Caco-2 (cell line): ENCODE results near the gene INPPL1. TPM values are rescaled to one million over a fixed set of nuclear protein-coding genes. Genes with fewer than 3 reads are reported as not detected.

Experiments used
- BruUV-seq: library from RNA; stranded (reverse); fragments of 400-500 nt; replicated peaks from 2 replicates; lab custom pipeline; 2021; lab: Mats Ljungman, UMichigan
- CTCF ChIA-PET: fragments of 300-600 bp; sonication (Branson Sonifier 250); formaldehyde crosslinking; loops from one replicate; lab custom pipeline; 2022; ENCODE audit warnings: antibody characterized with exemption; lab: Charles Lee
- POLR2A ChIA-PET: fragments of 300-600 bp; sonication (Branson Sonifier 250); formaldehyde crosslinking; loops from one replicate; lab custom pipeline; 2022; ENCODE audit warnings: antibody characterized with exemption; lab: Charles Lee
- DNase-seq, 2 experiments: peaks; one replicate each; pipeline versions ENCODE4 v3.0.0 to v3.0.0-alpha.2; 2020 to 2022
- H3K27me3 ChIP-seq: replicated peaks from 2 replicates; pipeline ENCODE4 v1.6.0; 2011; ENCODE audit warnings: low read length; ENCODE audit not compliant: control insufficient read depth, insufficient read depth
- H3K36me3 ChIP-seq: 2 replicates; pipeline ENCODE4 v1.5.1; 2011; ENCODE audit warnings: low read length; ENCODE audit not compliant: control insufficient read depth, insufficient read depth
- H3K4me1 ChIP-seq: fragments of 250-450 bp; sonication (Bioruptor Pico); 2 replicates; pipeline ENCODE4 v1.5.1; 2020; ENCODE audit warnings: mild to moderate bottlenecking
- H3K4me3 ChIP-seq: 2 replicates; pipeline ENCODE4 v1.5.1; 2011; ENCODE audit warnings: low read depth, mild to moderate bottlenecking, control low read depth, low read length
- H3K9me3 ChIP-seq: fragments of 250-450 bp; sonication (Bioruptor Pico); 2 replicates; pipeline ENCODE4 v1.5.1; 2020; ENCODE audit warnings: mild to moderate bottlenecking, moderate library complexity
- H3K27ac Mint-ChIP-seq: one replicate; pipeline ENCODE4 v1.8.0; 2022; ENCODE audit warnings: mixed read lengths; ENCODE audit not compliant: unreplicated experiment
- H3K27me3 Mint-ChIP-seq: one replicate; pipeline ENCODE4 v1.8.0; 2022; ENCODE audit warnings: mixed read lengths; ENCODE audit not compliant: insufficient read depth, unreplicated experiment
- H3K36me3 Mint-ChIP-seq: one replicate; pipeline ENCODE4 v1.8.0; 2022; ENCODE audit warnings: mild to moderate bottlenecking, mixed read lengths; ENCODE audit not compliant: insufficient read depth, unreplicated experiment
- H3K4me1 Mint-ChIP-seq: one replicate; pipeline ENCODE4 v1.8.0; 2022; ENCODE audit warnings: low read depth, mixed read lengths; ENCODE audit not compliant: unreplicated experiment
- H3K4me3 Mint-ChIP-seq: one replicate; pipeline ENCODE4 v1.8.0; 2022; ENCODE audit warnings: mild to moderate bottlenecking, moderate library complexity, mixed read lengths; ENCODE audit not compliant: unreplicated experiment
- H3K9me3 Mint-ChIP-seq: one replicate; pipeline ENCODE4 v1.8.0; 2022; ENCODE audit warnings: mixed read lengths; ENCODE audit not compliant: unreplicated experiment
- intact Hi-C: fragments of 100-400 bp; cut with micrococcal nuclease; formaldehyde crosslinking; loops from one replicate; pipeline ENCODE4 v1.10.0; 2022; ENCODE audit not compliant: unreplicated experiment
- total RNA-seq: library from RNA; stranded (reverse); gene quantifications from 2 replicates; pipeline ENCODE4 v1.2.3, GENCODE V29; 2022
- TF ChIP-seq, protein P1 (sequence below), 2 experiments: fragments of 200-600 bp in 1 of 2; IDR thresholded peaks; 1 replicate in 1 of 2; 2 replicates in 1 of 2; pipeline versions ENCODE4 v1.5.1 to v1.8.0; 2011 to 2022; ENCODE audit warnings: antibody characterized with exemption in 1 of 2, control low read depth in 1 of 2, inconsistent platforms in 1 of 2, low read depth in 1 of 2, low read length in 1 of 2, mild to moderate bottlenecking in 1 of 2, moderate library complexity in 1 of 2; ENCODE audit not compliant: insufficient read depth in 1 of 2, severe bottlenecking in 1 of 2, unreplicated experiment in 1 of 2

The INPPL1 gene
- total RNA-seq, 1 experiment from 2014 or later: 393 TPM

DNA sequence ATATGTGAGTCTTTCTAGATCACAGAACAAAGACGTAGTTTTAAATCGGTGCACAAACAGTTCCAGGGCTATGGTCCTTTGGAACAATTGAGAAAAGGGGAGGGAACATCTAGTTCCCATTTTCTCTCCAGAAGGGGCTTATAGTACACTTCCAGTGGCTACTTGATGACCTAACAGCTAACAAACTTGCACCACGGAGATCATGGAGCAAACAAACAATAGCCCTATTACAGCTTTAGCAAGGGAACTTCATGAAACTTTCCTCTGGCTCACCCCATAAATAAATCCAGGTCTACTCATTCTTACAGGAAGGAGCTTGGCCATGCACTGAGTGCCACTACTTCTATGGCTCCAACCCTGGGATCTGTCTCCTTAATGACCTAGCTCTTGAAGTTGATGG, 16.3 kb upstream of the INPPL1 start:
- H3K36me3 ChIP-seq: no peaks in the 10 kb centered on the region
- peak in 1 of 2 experiments; percentile 2 for DNase-seq
- ChIA-PET POLR2A (no interaction called here), CTCF (interaction anchor here (0.6 to 1.0 kb wide), 3 partner anchors 15 to 95 kb away, joined by 3 to 7 read pairs (median 5); no protein-coding TSS in a partner anchor)
- no TSS peak for BruUV-seq
- H3K9me3 ChIP-seq: peaks cover 14% of the 10 kb centered on the region; the same call in 1 of the 2 replicates
- Mint-ChIP-seq H3K36me3 (no peaks in the 10 kb centered on the region), H3K4me1 (no peaks in the 10 kb centered on the region), H3K9me3 (peaks cover 15% of the 10 kb centered on the region), H3K27me3 (peaks cover 2% of the 10 kb centered on the region), H3K27ac (no peak overlapping the region), H3K4me3 (no peak overlapping the region)
- no peak overlapping the region for H3K4me3 ChIP-seq
- H3K27me3 ChIP-seq: no peaks in the 10 kb centered on the region
- intact Hi-C loops: no loop called here
- H3K4me1 ChIP-seq: no peaks in the 10 kb centered on the region
- TF ChIP-seq, protein P1, sequence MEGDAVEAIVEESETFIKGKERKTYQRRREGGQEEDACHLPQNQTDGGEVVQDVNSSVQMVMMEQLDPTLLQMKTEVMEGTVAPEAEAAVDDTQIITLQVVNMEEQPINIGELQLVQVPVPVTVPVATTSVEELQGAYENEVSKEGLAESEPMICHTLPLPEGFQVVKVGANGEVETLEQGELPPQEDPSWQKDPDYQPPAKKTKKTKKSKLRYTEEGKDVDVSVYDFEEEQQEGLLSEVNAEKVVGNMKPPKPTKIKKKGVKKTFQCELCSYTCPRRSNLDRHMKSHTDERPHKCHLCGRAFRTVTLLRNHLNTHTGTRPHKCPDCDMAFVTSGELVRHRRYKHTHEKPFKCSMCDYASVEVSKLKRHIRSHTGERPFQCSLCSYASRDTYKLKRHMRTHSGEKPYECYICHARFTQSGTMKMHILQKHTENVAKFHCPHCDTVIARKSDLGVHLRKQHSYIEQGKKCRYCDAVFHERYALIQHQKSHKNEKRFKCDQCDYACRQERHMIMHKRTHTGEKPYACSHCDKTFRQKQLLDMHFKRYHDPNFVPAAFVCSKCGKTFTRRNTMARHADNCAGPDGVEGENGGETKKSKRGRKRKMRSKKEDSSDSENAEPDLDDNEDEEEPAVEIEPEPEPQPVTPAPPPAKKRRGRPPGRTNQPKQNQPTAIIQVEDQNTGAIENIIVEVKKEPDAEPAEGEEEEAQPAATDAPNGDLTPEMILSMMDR (IDR thresholded peaks at IDR 0.05; ENCODE audit: insufficient read depth in 1 of 2, low read depth in 1 of 2, low read length in 1 of 2, severe bottlenecking in 1 of 2, unreplicated experiment in 1 of 2): no peak

DNA sequence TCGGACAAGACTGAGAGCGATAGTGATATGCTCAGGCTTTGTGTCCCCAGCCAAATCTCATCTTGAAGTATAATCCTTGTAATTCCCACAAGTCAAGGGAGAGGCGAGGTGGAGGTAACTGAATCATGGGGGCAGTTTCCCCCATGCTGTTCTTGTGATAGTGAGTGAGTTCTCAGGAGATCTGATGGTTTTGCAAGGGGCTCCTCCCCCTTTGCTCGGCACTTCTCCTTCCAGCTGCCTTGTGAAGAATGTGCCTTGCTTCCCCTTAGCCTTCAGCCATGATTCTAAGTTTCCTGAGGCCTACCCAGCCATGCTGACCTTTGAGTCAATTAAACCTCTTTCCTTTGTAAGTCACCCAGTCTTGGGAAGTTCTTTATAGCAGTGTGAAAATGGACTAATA, 15.5 kb upstream of the INPPL1 start:
- H3K9me3 Mint-ChIP-seq: peaks cover 15% of the 10 kb centered on the region
- intact Hi-C loops: no loop called here
- Histone ChIP-seq H3K4me3 (no peak overlapping the region), H3K9me3 (peaks cover 14% of the 10 kb centered on the region; the same call in 1 of the 2 replicates), H3K4me1 (no peaks in the 10 kb centered on the region), H3K27me3 (no peaks in the 10 kb centered on the region), H3K36me3 (no peaks in the 10 kb centered on the region)
- peaks cover 2% of the 10 kb centered on the region for H3K27me3 Mint-ChIP-seq
- peak in 1 of 2 experiments; percentile 23 for DNase-seq
- POLR2A ChIA-PET: no interaction called here
- H3K27ac Mint-ChIP-seq: no peak overlapping the region
- H3K4me3 Mint-ChIP-seq: no peak overlapping the region
- BruUV-seq: no TSS peak
- CTCF ChIA-PET: interaction anchor here (1.0 kb wide), 1 partner anchor 14 kb away, joined by 7 read pairs; no protein-coding TSS in a partner anchor
- TF ChIP-seq, protein P1 (IDR thresholded peaks at IDR 0.05; ENCODE audit: insufficient read depth in 1 of 2, low read depth in 1 of 2, low read length in 1 of 2, severe bottlenecking in 1 of 2, unreplicated experiment in 1 of 2): no peak
- H3K4me1 Mint-ChIP-seq: no peaks in the 10 kb centered on the region
- H3K36me3 Mint-ChIP-seq: no peaks in the 10 kb centered on the region

DNA sequence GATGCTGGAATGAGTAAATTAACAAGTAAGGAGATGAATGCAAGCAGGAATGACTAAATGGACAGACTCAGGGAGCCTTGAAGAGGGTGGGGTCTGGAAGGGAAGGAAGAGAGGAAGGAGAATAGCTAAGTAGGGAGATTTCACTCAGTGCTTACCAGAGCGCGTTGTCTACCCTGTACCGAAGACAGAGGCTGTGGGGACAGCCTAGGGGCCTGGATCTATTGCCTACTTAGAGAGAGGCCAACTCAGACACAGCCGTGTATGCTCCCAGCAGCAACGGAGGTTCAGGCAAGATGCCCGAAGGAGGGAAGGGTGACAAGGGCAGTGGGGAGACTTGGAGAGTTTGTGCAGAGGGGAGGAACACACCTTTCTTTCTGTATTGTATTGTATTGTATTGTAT, 7.9 kb upstream of the INPPL1 start, which contains the start of gene FOLR2:
FOLR2 (plus strand) TSS at position 157 of the 400 bp plus-strand sequence. CDS start 1,791 bp downstream, outside the sequence.
- no TSS peak for BruUV-seq
- Mint-ChIP-seq H3K4me3 (no peak within 1 kb of the TSS), H3K36me3 (no peaks in the 10 kb centered on the region), H3K4me1 (no peaks in the 10 kb centered on the region), H3K27ac (no peak within 1 kb of the TSS), H3K9me3 (no peaks in the 10 kb centered on the region), H3K27me3 (peaks cover 12% of the 10 kb centered on the region)
- POLR2A ChIA-PET: no interaction called here
- TF ChIP-seq, protein P1 (IDR thresholded peaks at IDR 0.05; ENCODE audit: insufficient read depth in 1 of 2, low read depth in 1 of 2, low read length in 1 of 2, severe bottlenecking in 1 of 2, unreplicated experiment in 1 of 2): no peak
- H3K9me3 ChIP-seq: no peaks in the 10 kb centered on the region; the same call in 1 of the 2 replicates
- no peaks in the 10 kb centered on the region for H3K36me3 ChIP-seq
- H3K27me3 ChIP-seq: no peaks in the 10 kb centered on the region
- peak in 1 of 2 experiments; percentile 18 for DNase-seq
- no peak within 1 kb of the TSS for H3K4me3 ChIP-seq
- CTCF ChIA-PET: interaction anchor here (0.6 kb wide), 1 partner anchor 129 kb away, joined by 4 read pairs; no protein-coding TSS in a partner anchor
- H3K4me1 ChIP-seq: no peaks in the 10 kb centered on the region
- intact Hi-C loops: no loop called here
